ENCODE measurements around the gene UBE2K. TPM values are rescaled to one million over a fixed set of nuclear protein-coding genes. Genes with fewer than 3 reads are reported as not detected.
A peak's percentile ranks its signal among the peaks of the same experiment; 100 is the strongest.

UBE2K gene
- total RNA-seq, 1 donor from 2014 or later = 102 TPM

DNA sequence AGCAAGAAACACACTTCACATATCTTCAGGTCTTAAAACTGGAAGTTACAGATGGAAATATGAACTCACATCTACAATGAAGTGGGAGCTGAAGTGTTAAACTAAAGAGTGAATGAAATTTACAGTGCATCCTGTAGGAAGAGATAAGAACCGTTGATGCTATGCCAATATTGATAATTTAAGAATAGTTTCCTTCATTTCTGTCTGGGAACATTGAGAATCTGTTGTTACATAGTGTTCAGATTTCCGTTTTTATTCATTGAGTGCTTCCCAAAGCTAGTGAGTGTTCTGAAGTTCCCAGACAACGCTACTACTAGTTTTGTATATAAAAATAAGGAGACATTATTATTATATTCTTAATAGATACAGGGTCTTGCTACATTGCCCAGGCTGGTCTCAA is 52.3 kb downstream of the UBE2K start:
- no peak overlapping the region for H3K27ac Mint-ChIP-seq (ENCODE audit: unreplicated experiment)
- H3K27me3 Mint-ChIP-seq (ENCODE audit: unreplicated experiment) = peaks cover 3% of the 10 kb centered on the region
- DNase-seq (ENCODE audit: low spot score) = no peak
- H3K4me3 Mint-ChIP-seq (ENCODE audit: unreplicated experiment) = no peak overlapping the region
- TF ChIP-seq, protein P1, sequence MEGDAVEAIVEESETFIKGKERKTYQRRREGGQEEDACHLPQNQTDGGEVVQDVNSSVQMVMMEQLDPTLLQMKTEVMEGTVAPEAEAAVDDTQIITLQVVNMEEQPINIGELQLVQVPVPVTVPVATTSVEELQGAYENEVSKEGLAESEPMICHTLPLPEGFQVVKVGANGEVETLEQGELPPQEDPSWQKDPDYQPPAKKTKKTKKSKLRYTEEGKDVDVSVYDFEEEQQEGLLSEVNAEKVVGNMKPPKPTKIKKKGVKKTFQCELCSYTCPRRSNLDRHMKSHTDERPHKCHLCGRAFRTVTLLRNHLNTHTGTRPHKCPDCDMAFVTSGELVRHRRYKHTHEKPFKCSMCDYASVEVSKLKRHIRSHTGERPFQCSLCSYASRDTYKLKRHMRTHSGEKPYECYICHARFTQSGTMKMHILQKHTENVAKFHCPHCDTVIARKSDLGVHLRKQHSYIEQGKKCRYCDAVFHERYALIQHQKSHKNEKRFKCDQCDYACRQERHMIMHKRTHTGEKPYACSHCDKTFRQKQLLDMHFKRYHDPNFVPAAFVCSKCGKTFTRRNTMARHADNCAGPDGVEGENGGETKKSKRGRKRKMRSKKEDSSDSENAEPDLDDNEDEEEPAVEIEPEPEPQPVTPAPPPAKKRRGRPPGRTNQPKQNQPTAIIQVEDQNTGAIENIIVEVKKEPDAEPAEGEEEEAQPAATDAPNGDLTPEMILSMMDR (IDR thresholded peaks at IDR 0.05; ENCODE audit: unreplicated experiment) = no peak
- no peaks in the 10 kb centered on the region for H3K9me3 Mint-ChIP-seq (ENCODE audit: unreplicated experiment)
- H3K4me1 Mint-ChIP-seq (ENCODE audit: unreplicated experiment) = no peaks in the 10 kb centered on the region
- peaks cover 21% of the 10 kb centered on the region for H3K36me3 Mint-ChIP-seq (ENCODE audit: low read depth, unreplicated experiment)

DNA sequence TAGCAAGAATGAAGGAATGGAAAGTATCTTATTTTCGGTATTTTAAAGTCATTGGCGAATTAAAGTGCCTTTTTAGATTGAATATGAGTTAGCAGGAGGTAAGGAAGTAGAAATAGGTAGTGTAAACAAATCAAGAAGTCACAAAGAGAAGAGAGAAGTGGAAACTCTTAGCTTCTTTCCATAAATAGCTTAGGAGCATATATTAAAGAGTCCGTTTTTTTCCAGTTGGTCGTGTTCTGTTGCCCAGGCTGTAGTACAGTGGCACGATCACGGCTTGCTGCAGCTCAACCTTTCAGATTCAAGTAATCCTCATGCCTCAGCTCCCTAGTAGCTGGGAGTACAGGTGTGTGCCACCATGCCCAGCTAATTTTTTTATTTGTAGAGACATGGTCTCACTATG is 56.4 kb downstream of the UBE2K start:
- TF ChIP-seq, protein P1 (IDR thresholded peaks at IDR 0.05; ENCODE audit: unreplicated experiment) = no peak
- Mint-ChIP-seq H3K4me3 (ENCODE audit: unreplicated experiment) (no peak overlapping the region), H3K36me3 (ENCODE audit: low read depth, unreplicated experiment) (peaks cover 30% of the 10 kb centered on the region), H3K27ac (ENCODE audit: unreplicated experiment) (no peak overlapping the region), H3K9me3 (ENCODE audit: unreplicated experiment) (no peaks in the 10 kb centered on the region), H3K27me3 (ENCODE audit: unreplicated experiment) (peaks cover 5% of the 10 kb centered on the region), H3K4me1 (ENCODE audit: unreplicated experiment) (no peaks in the 10 kb centered on the region)
- no peak for DNase-seq (ENCODE audit: low spot score)

DNA sequence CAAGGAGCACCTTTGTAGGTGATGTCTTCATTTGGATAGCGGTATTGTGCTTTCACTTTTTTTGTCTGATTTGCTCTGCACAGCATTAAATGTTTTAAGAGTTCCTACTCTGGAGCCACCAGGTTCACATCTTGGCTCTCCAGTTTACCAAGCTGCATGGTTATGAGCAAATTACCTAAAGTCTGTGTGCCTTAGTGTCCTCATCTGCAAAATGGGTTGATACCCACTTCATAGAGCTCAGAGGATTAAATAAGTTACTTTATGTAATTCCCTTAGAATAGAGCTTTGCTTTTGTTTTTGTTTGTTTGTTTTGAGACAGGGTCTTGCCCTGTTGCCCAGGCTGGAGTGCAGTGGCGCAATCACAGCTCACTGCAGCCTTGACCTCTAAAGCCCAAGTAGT is 58.2 kb downstream of the UBE2K start:
- TF ChIP-seq, protein P1 (IDR thresholded peaks at IDR 0.05; ENCODE audit: unreplicated experiment) = no peak
- no peak for DNase-seq (ENCODE audit: low spot score)
- Mint-ChIP-seq H3K27ac (ENCODE audit: unreplicated experiment) (no peak overlapping the region), H3K36me3 (ENCODE audit: low read depth, unreplicated experiment) (peaks cover 33% of the 10 kb centered on the region), H3K27me3 (ENCODE audit: unreplicated experiment) (peaks cover 5% of the 10 kb centered on the region), H3K4me1 (ENCODE audit: unreplicated experiment) (no peaks in the 10 kb centered on the region), H3K4me3 (ENCODE audit: unreplicated experiment) (peak overlapping the region; percentile 31), H3K9me3 (ENCODE audit: unreplicated experiment) (no peaks in the 10 kb centered on the region)

DNA sequence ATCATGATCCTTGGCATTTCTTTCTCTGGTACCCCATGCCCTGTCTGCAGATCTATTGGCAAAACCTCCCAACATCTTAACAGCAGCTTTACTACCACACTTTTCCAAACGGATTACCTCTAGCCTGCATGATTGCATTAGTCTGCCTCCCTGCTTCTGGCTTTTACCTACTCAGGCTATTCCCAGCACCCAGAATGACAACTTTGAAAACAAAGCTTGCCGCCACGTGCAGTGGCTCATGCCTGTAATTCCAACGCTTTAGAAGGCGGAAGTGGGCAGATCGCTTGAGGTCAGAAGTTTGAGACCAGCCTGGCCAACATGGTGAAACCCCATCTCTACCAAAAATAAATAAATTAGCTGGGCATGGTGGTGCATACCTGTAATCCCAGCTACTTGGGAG is 60.2 kb downstream of the UBE2K start:
- Mint-ChIP-seq H3K9me3 (ENCODE audit: unreplicated experiment) (no peaks in the 10 kb centered on the region), H3K27ac (ENCODE audit: unreplicated experiment) (no peak overlapping the region), H3K27me3 (ENCODE audit: unreplicated experiment) (peaks cover 5% of the 10 kb centered on the region), H3K4me3 (ENCODE audit: unreplicated experiment) (no peak overlapping the region), H3K4me1 (ENCODE audit: unreplicated experiment) (no peaks in the 10 kb centered on the region), H3K36me3 (ENCODE audit: low read depth, unreplicated experiment) (peaks cover 37% of the 10 kb centered on the region)
- TF ChIP-seq, protein P1 (IDR thresholded peaks at IDR 0.05; ENCODE audit: unreplicated experiment) = no peak
- no peak for DNase-seq (ENCODE audit: low spot score)

DNA sequence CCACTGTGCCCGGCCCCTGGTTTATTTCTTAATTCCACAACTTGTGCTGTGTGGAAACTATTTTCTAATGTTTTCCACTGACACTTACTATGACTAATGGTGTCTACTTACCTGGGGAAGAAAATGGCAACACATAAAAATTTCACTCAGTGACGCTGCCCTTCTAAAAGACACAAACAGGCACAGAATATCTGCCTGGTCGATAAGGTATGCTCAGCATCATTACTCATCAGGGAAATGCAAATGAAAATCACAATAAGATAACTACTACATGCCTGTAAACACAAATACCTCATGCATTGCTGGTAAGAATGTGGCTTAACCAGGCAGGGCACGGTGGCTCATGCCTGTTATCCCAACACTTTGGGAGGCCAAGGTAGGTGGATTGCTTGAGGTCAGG is 61.6 kb downstream of the UBE2K start:
- H3K36me3 Mint-ChIP-seq (ENCODE audit: low read depth, unreplicated experiment) = peaks cover 35% of the 10 kb centered on the region
- no peaks in the 10 kb centered on the region for H3K9me3 Mint-ChIP-seq (ENCODE audit: unreplicated experiment)
- TF ChIP-seq, protein P1 (IDR thresholded peaks at IDR 0.05; ENCODE audit: unreplicated experiment) = no peak

More for the DNA sequence above, 61.6 kb downstream of the UBE2K start:
- Mint-ChIP-seq H3K4me3 (ENCODE audit: unreplicated experiment) (no peak overlapping the region), H3K27ac (ENCODE audit: unreplicated experiment) (no peak overlapping the region), H3K27me3 (ENCODE audit: unreplicated experiment) (peaks cover 4% of the 10 kb centered on the region), H3K4me1 (ENCODE audit: unreplicated experiment) (no peaks in the 10 kb centered on the region)
- DNase-seq (ENCODE audit: low spot score) = no peak

All from endothelial cell (in vitro differentiated cells).